ENCODE measurements around the gene NR0B2. TPM values are rescaled to one million over a fixed set of nuclear protein-coding genes. Genes with fewer than 3 reads are reported as not detected.

Gene NR0B2
- total and polyA plus RNA-seq, 2 of the 13 experiments (the other 11 are each of a cell fraction or from before 2014, with no cell fraction given), result 72.5 to 133 TPM

GRCh38 chr1:26900001-26900814 lies 13.6 kb downstream of the NR0B2 start, which contains the start of gene GPATCH3 (continued):
- TF ChIP-seq ZC3H4 (CRISPR knock-in tag; IDR thresholded peaks at IDR 0.05; ENCODE audit: borderline replicate concordance) (no peak), IKZF5 (CRISPR knock-in tag; IDR thresholded peaks at IDR 0.05) (peak; percentile 63; the same call in 1 of the 2 replicates), PCBP1 (IDR thresholded peaks at IDR 0.05; ENCODE audit: borderline replicate concordance, low read depth, low read length) (0 out of 2 replicates have a peak, but pooled peaks have one; percentile 31), FOXO1 (CRISPR knock-in tag; IDR thresholded peaks at IDR 0.05) (0 out of 2 replicates have a peak, but pooled peaks have one; percentile 46), ZNF251 (CRISPR knock-in tag; IDR thresholded peaks at IDR 0.05) (no peak), NR1H2 (CRISPR knock-in tag; IDR thresholded peaks at IDR 0.05; ENCODE audit: borderline replicate concordance, low read depth) (no peak), RNF2 (conservative IDR thresholded peaks at IDR 0.05; ENCODE audit: low read depth) (no peak), SRY (CRISPR knock-in tag; IDR thresholded peaks at IDR 0.05) (no peak; the same call in 1 of the 2 replicates), TBX3 (IDR thresholded peaks at IDR 0.05; ENCODE audit: borderline replicate concordance) (no peak), ZNF383 (CRISPR knock-in tag; IDR thresholded peaks at IDR 0.05; ENCODE audit: borderline replicate concordance) (no peak)
- TF ChIP-seq, protein P1, sequence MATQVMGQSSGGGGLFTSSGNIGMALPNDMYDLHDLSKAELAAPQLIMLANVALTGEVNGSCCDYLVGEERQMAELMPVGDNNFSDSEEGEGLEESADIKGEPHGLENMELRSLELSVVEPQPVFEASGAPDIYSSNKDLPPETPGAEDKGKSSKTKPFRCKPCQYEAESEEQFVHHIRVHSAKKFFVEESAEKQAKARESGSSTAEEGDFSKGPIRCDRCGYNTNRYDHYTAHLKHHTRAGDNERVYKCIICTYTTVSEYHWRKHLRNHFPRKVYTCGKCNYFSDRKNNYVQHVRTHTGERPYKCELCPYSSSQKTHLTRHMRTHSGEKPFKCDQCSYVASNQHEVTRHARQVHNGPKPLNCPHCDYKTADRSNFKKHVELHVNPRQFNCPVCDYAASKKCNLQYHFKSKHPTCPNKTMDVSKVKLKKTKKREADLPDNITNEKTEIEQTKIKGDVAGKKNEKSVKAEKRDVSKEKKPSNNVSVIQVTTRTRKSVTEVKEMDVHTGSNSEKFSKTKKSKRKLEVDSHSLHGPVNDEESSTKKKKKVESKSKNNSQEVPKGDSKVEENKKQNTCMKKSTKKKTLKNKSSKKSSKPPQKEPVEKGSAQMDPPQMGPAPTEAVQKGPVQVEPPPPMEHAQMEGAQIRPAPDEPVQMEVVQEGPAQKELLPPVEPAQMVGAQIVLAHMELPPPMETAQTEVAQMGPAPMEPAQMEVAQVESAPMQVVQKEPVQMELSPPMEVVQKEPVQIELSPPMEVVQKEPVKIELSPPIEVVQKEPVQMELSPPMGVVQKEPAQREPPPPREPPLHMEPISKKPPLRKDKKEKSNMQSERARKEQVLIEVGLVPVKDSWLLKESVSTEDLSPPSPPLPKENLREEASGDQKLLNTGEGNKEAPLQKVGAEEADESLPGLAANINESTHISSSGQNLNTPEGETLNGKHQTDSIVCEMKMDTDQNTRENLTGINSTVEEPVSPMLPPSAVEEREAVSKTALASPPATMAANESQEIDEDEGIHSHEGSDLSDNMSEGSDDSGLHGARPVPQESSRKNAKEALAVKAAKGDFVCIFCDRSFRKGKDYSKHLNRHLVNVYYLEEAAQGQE (IDR thresholded peaks at IDR 0.05; ENCODE audit: borderline replicate concordance in 1 of 2, low read depth in 1 of 2, low read length in 2 of 2), result peak in 1 of 2 experiments; percentile 54; a peak in 1 of 4 replicates
- TF ChIP-seq, protein P2, sequence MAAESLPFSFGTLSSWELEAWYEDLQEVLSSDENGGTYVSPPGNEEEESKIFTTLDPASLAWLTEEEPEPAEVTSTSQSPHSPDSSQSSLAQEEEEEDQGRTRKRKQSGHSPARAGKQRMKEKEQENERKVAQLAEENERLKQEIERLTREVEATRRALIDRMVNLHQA (CRISPR knock-in tag; IDR thresholded peaks at IDR 0.05), result no peak
- TF ChIP-seq, protein P3, sequence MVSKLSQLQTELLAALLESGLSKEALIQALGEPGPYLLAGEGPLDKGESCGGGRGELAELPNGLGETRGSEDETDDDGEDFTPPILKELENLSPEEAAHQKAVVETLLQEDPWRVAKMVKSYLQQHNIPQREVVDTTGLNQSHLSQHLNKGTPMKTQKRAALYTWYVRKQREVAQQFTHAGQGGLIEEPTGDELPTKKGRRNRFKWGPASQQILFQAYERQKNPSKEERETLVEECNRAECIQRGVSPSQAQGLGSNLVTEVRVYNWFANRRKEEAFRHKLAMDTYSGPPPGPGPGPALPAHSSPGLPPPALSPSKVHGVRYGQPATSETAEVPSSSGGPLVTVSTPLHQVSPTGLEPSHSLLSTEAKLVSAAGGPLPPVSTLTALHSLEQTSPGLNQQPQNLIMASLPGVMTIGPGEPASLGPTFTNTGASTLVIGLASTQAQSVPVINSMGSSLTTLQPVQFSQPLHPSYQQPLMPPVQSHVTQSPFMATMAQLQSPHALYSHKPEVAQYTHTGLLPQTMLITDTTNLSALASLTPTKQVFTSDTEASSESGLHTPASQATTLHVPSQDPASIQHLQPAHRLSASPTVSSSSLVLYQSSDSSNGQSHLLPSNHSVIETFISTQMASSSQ (IDR thresholded peaks at IDR 0.05; ENCODE audit: low read depth), result peak; percentile 10; the same call in 1 of the 2 replicates
- TF ChIP-seq, protein P3 (CRISPR knock-in tag; IDR thresholded peaks at IDR 0.05; ENCODE audit: borderline replicate concordance), result peak; percentile 74
- TF ChIP-seq, protein P4, sequence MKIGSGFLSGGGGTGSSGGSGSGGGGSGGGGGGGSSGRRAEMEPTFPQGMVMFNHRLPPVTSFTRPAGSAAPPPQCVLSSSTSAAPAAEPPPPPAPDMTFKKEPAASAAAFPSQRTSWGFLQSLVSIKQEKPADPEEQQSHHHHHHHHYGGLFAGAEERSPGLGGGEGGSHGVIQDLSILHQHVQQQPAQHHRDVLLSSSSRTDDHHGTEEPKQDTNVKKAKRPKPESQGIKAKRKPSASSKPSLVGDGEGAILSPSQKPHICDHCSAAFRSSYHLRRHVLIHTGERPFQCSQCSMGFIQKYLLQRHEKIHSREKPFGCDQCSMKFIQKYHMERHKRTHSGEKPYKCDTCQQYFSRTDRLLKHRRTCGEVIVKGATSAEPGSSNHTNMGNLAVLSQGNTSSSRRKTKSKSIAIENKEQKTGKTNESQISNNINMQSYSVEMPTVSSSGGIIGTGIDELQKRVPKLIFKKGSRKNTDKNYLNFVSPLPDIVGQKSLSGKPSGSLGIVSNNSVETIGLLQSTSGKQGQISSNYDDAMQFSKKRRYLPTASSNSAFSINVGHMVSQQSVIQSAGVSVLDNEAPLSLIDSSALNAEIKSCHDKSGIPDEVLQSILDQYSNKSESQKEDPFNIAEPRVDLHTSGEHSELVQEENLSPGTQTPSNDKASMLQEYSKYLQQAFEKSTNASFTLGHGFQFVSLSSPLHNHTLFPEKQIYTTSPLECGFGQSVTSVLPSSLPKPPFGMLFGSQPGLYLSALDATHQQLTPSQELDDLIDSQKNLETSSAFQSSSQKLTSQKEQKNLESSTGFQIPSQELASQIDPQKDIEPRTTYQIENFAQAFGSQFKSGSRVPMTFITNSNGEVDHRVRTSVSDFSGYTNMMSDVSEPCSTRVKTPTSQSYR (CRISPR knock-in tag; IDR thresholded peaks at IDR 0.05; ENCODE audit: borderline replicate concordance), result peak; percentile 40; the same call in 1 of the 2 replicates

All from HepG2 (cell line).